Astrocyte (in vitro differentiated cells and primary cell): ENCODE data around the gene ASB8. TPM values are rescaled to one million over a fixed set of nuclear protein-coding genes. Genes with fewer than 3 reads are reported as not detected.

ENCODE experiments used
- DNase-seq: peaks from one replicate; pipeline ENCODE4 v3.0.0-alpha.2; 2010; ENCODE audit warnings: low read depth
- FAIRE-seq: peaks from 2 replicates; lab custom pipeline; 2011; peaks lifted over from hg19 to GRCh38; lab: Jason Lieb, UNC
- H2AFZ ChIP-seq: 2 replicates; pipeline ENCODE4 v1.6.0; 2012; ENCODE audit warnings: low read depth, low read length, inconsistent platforms
- H3K27ac ChIP-seq: 2 replicates; pipeline ENCODE4 v1.5.1; 2011; ENCODE audit warnings: low read depth, low read length, inconsistent platforms
- H3K27me3 ChIP-seq: 2 replicates; pipeline ENCODE4 v1.6.0; 2011; ENCODE audit warnings: low read length, inconsistent platforms; ENCODE audit not compliant: insufficient read depth
- H3K36me3 ChIP-seq: 2 replicates; pipeline ENCODE4 v1.5.1; 2011; ENCODE audit warnings: low read length, inconsistent platforms; ENCODE audit not compliant: insufficient read depth
- H3K4me1 ChIP-seq: 2 replicates; pipeline ENCODE4 v1.5.1; 2011; ENCODE audit warnings: low read length, inconsistent platforms; ENCODE audit not compliant: insufficient read depth
- H3K4me2 ChIP-seq: 2 replicates; pipeline ENCODE4 v1.6.0; 2012; ENCODE audit warnings: low read length, inconsistent platforms
- H3K4me3 ChIP-seq: 2 replicates; pipeline ENCODE4 v1.5.1; 2011; ENCODE audit warnings: low read depth, mild to moderate bottlenecking, low read length, inconsistent platforms; ENCODE audit not compliant: insufficient read depth
- H3K79me2 ChIP-seq: 2 replicates; pipeline ENCODE4 v1.6.0; 2012; ENCODE audit warnings: mild to moderate bottlenecking, low read length, inconsistent platforms; ENCODE audit not compliant: insufficient read depth
- H3K9ac ChIP-seq: 2 replicates; pipeline ENCODE4 v1.6.0; 2012; ENCODE audit warnings: mild to moderate bottlenecking, low read length, inconsistent platforms
- H3K9me3 ChIP-seq: 2 replicates; pipeline ENCODE4 v1.5.1; 2012; ENCODE audit warnings: low read depth, mild to moderate bottlenecking, low read length, inconsistent platforms; ENCODE audit not compliant: insufficient read depth
- H4K20me1 ChIP-seq: 2 replicates; pipeline ENCODE4 v1.6.0; 2012; ENCODE audit warnings: low read length, inconsistent platforms; ENCODE audit not compliant: insufficient read depth
- H3K27ac Mint-ChIP-seq: one replicate; pipeline ENCODE4 v1.8.0; 2021; ENCODE audit warnings: mild to moderate bottlenecking, mixed read lengths; ENCODE audit not compliant: unreplicated experiment
- H3K27me3 Mint-ChIP-seq: one replicate; pipeline ENCODE4 v1.8.0; 2021; ENCODE audit warnings: low read depth, mixed read lengths; ENCODE audit not compliant: unreplicated experiment
- H3K36me3 Mint-ChIP-seq: one replicate; pipeline ENCODE4 v1.8.0; 2021; ENCODE audit warnings: low read depth, mixed read lengths; ENCODE audit not compliant: unreplicated experiment
- H3K4me1 Mint-ChIP-seq: one replicate; pipeline ENCODE4 v1.8.0; 2021; ENCODE audit warnings: low read depth, mixed read lengths; ENCODE audit not compliant: unreplicated experiment
- H3K4me3 Mint-ChIP-seq: one replicate; pipeline ENCODE4 v1.8.0; 2021; ENCODE audit warnings: mild to moderate bottlenecking, moderate library complexity, mixed read lengths; ENCODE audit not compliant: unreplicated experiment
- H3K9me3 Mint-ChIP-seq: one replicate; pipeline ENCODE4 v1.8.0; 2021; ENCODE audit warnings: mild to moderate bottlenecking, mixed read lengths; ENCODE audit not compliant: unreplicated experiment
- EZH2 ChIP-seq: IDR thresholded peaks from 2 replicates; pipeline ENCODE4 v1.6.1; 2012; ENCODE audit warnings: mild to moderate bottlenecking, low read length, inconsistent platforms; ENCODE audit not compliant: insufficient read depth
- total RNA-seq: library from RNA; stranded (reverse); gene quantifications from 2 replicates; pipeline ENCODE4 v1.2.1, GENCODE V29; 2021
- TF ChIP-seq, protein P1 (sequence below): IDR thresholded peaks from 2 replicates; pipeline ENCODE4 v1.5.1; 2011; ENCODE audit warnings: low read depth, mild to moderate bottlenecking, inconsistent platforms, low read length, moderate library complexity; ENCODE audit not compliant: insufficient read depth

Gene ASB8
- total RNA-seq, 1 donor from 2014 or later: 29.9 TPM

DNA sequence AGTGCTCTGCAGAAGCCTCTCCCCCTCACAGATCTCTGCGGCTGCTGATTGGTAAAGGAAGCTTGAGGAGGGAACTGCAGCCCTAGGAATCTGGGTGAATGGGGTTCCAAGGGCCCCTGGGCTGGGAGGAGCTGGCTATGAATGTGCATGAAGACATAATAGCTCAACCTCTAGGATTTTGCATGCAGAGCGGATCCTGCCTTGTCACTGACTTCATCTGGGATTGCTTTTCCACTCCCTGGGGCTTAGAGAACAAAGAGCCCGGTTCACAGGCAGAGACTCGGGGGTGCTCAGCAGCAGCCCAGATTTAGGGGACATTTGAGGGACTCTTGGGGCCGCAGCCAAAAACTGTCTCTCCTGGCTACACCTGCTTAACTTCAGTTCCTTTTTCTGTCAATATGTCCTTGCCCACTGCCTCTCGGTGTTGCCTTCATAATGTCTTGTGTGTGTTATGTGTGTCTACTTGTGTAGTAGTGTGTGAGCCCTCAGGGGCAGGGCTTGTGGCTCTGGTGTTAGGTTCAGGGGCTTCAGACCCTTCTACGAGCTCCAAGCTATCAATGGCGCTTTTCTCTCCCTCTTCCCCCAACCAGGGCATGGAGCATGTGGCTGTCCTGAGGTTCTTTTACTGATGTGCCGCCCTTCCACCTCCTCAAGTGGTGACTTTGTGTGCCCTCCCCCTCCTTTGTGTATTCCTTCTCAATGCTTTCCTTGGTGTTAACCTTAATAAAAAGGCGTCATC, 28.0 kb upstream of the ASB8 start:
- Mint-ChIP-seq H3K27ac (no peak overlapping the region), H3K4me3 (peak overlapping the region; percentile 92), H3K4me1 (peaks cover 7% of the 10 kb centered on the region), H3K9me3 (no peaks in the 10 kb centered on the region), H3K36me3 (no peaks in the 10 kb centered on the region), H3K27me3 (peaks cover 55% of the 10 kb centered on the region)
- H3K4me3 ChIP-seq: no peak overlapping the region
- H3K27me3 ChIP-seq: peaks cover 31% of the 10 kb centered on the region
- FAIRE-seq (no peak), DNase-seq (no peak)
- no peak overlapping the region for H3K27ac ChIP-seq
- TF ChIP-seq EZH2: no peak
- TF ChIP-seq, protein P1, sequence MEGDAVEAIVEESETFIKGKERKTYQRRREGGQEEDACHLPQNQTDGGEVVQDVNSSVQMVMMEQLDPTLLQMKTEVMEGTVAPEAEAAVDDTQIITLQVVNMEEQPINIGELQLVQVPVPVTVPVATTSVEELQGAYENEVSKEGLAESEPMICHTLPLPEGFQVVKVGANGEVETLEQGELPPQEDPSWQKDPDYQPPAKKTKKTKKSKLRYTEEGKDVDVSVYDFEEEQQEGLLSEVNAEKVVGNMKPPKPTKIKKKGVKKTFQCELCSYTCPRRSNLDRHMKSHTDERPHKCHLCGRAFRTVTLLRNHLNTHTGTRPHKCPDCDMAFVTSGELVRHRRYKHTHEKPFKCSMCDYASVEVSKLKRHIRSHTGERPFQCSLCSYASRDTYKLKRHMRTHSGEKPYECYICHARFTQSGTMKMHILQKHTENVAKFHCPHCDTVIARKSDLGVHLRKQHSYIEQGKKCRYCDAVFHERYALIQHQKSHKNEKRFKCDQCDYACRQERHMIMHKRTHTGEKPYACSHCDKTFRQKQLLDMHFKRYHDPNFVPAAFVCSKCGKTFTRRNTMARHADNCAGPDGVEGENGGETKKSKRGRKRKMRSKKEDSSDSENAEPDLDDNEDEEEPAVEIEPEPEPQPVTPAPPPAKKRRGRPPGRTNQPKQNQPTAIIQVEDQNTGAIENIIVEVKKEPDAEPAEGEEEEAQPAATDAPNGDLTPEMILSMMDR: no peak
- no peaks in the 10 kb centered on the region for H4K20me1 ChIP-seq
- H3K9me3 ChIP-seq: no peaks in the 10 kb centered on the region
- no peak overlapping the region for H2AFZ ChIP-seq
- H3K79me2 ChIP-seq: no peaks in the 10 kb centered on the region
- H3K4me2 ChIP-seq: peak overlapping the region; percentile 98
- H3K4me1 ChIP-seq: peaks cover 6% of the 10 kb centered on the region
- H3K9ac ChIP-seq: no peak overlapping the region
- H3K36me3 ChIP-seq: no peaks in the 10 kb centered on the region

DNA sequence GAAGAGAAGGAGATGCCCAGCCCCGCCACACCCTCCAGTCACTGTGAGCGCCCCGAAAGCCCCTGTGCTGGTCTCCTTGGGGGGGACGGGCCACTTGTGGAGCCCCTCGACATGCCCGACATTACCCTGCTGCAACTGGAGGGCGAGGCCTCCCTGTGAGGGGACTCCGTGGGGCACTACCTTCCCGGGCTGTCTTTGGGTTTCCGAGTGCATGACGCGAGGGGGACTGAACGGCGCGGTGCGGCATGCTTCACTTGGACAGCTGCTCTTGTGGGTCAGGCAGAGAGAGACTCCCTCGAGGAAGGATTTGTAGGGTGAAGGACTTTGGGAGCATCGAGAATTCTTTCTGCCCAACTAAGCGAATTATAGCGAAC, 27.2 kb upstream of the ASB8 start:
- Mint-ChIP-seq H3K9me3 (no peaks in the 10 kb centered on the region), H3K36me3 (no peaks in the 10 kb centered on the region), H3K4me1 (peaks cover 7% of the 10 kb centered on the region), H3K27ac (no peak overlapping the region), H3K4me3 (peak overlapping the region; percentile 92), H3K27me3 (peaks cover 56% of the 10 kb centered on the region)
- peak overlapping the region; percentile 15 for H3K4me3 ChIP-seq
- H3K9ac ChIP-seq: no peak overlapping the region
- DNase-seq: no peak
- H3K4me2 ChIP-seq: peak overlapping the region; percentile 98
- H3K27ac ChIP-seq: no peak overlapping the region
- no peaks in the 10 kb centered on the region for H4K20me1 ChIP-seq
- peaks cover 36% of the 10 kb centered on the region for H3K27me3 ChIP-seq
- peak; percentile 72 for TF ChIP-seq EZH2
- TF ChIP-seq, protein P1: no peak
- H3K36me3 ChIP-seq: no peaks in the 10 kb centered on the region
- no peaks in the 10 kb centered on the region for H3K79me2 ChIP-seq
- H3K4me1 ChIP-seq: peaks cover 6% of the 10 kb centered on the region
- H3K9me3 ChIP-seq: no peaks in the 10 kb centered on the region
- FAIRE-seq: no peak
- peak overlapping the region; percentile 90 for H2AFZ ChIP-seq
